Spleen (tissue), 11 donors: ENCODE measurements around the gene TPO. TPM values are rescaled to one million over a fixed set of nuclear protein-coding genes. Genes with fewer than 3 reads are reported as not detected.

Experiments used
- DNase-seq: peaks from one replicate; pipeline ENCODE4 v3.0.0-alpha.2; 2020
- H3K27ac ChIP-seq, 8 donors: fragments of 200-600 bp; sonication (generic) in 7 of 8; 1 replicate in 4 of 8; 2 replicates in 4 of 8; pipeline versions ENCODE4 v1.5.0 to v1.8.0; 2016 to 2021; ENCODE audit warnings: inconsistent platforms in 4 of 8, mild to moderate bottlenecking in 4 of 8, moderate library complexity in 1 of 8
- H3K27me3 ChIP-seq, 7 donors: fragments of 200-600 bp; sonication (generic) in 6 of 7; replicated peaks in 1 of 7; 1 replicate in 4 of 7; 2 replicates in 3 of 7; pipeline versions ENCODE4 v1.5.0 to v1.8.0; 2016 to 2021; ENCODE audit warnings: inconsistent platforms in 3 of 7, mild to moderate bottlenecking in 1 of 7
- H3K36me3 ChIP-seq, 6 donors: fragments of 200-600 bp; sonication (generic) in 5 of 6; 1 replicate in 4 of 6; 2 replicates in 2 of 6; pipeline versions ENCODE4 v1.5.0 to v1.8.0; 2016 to 2021; ENCODE audit warnings: inconsistent platforms in 2 of 6
- H3K4me1 ChIP-seq, 6 donors: fragments of 200-600 bp; sonication (generic) in 5 of 6; 1 replicate in 3 of 6; 2 replicates in 3 of 6; pipeline versions ENCODE4 v1.5.0 to v1.8.0; 2016 to 2021; ENCODE audit warnings: inconsistent platforms in 3 of 6
- H3K4me3 ChIP-seq, 8 donors: fragments of 200-600 bp; sonication (generic) in 7 of 8; 1 replicate in 4 of 8; 2 replicates in 4 of 8; pipeline versions ENCODE4 v1.5.0 to v1.8.0; 2016 to 2021; ENCODE audit warnings: inconsistent platforms in 4 of 8, mild to moderate bottlenecking in 4 of 8, moderate library complexity in 2 of 8
- H3K9me3 ChIP-seq, 8 donors: fragments of 200-600 bp; sonication (generic) in 7 of 8; 1 replicate in 4 of 8; 2 replicates in 4 of 8; pipeline versions ENCODE4 v1.5.0 to v1.8.0; 2016 to 2021; ENCODE audit warnings: inconsistent platforms in 4 of 8
- POLR2A ChIP-seq, 3 donors: fragments of 450-650 bp; IDR thresholded peaks; one replicate each; pipeline ENCODE4 v1.5.1; 2017; ENCODE audit warnings: antibody characterized with exemption in 3 of 3, mild to moderate bottlenecking in 1 of 3
- POLR2AphosphoS5 ChIP-seq, 3 donors: sonication (generic); formaldehyde crosslinking; IDR thresholded peaks; one replicate each; pipeline ENCODE4 v1.5.1; 2017; ENCODE audit warnings: antibody characterized with exemption in 3 of 3
- WGBS, 5 donors: extraction: QIAGEN DNeasy Blood & Tissue Kit in 3 of 5; methylation state at CpG; one replicate each; pipeline versions ENCODE4 v1.1.5 to v1.1.7; 2013 to 2018; 5-methylcytosine and 5-hydroxymethylcytosine counted together
- intact Hi-C: fragments of 100-400 bp; cut with DNase I; formaldehyde crosslinking; loops from one replicate; pipeline ENCODE4 v1.15.0; 2023; ENCODE audit warnings: low total_unique reads
- polyA plus RNA-seq, 3 donors: library from polyadenylated mRNA; stranded (reverse); fragments of 200-250 nt; gene quantifications; one replicate each; pipeline ENCODE4 v1.2.1, GENCODE V29; 2013
- total RNA-seq, 7 donors: library from RNA; depleted of rRNA in 3 of 7; stranded (reverse); fragments of >200 nt in 3 of 7; fragmentation: NEBNext Ultra II Directional in 4 of 7; extraction: Animal tissue kit (Norgen Biotek cat#: 25700) in 4 of 7; gene quantifications; one replicate each; pipeline versions ENCODE4 v1.1.0 to v1.2.1, GENCODE V29; 2016 to 2021
- TF ChIP-seq, protein P1 (sequence below), 11 experiments: fragments of 200-600 bp in 7 of 11; fragments of 450-650 bp in 4 of 11; sonication (generic) in 4 of 11; IDR thresholded peaks in 8 of 11; conservative IDR thresholded peaks in 3 of 11; 1 replicate in 7 of 11; 2 replicates in 4 of 11; pipeline versions ENCODE4 v1.4.0 to v1.8.0; 2016 to 2021; ENCODE audit warnings: antibody characterized with exemption in 11 of 11, inconsistent platforms in 4 of 11, mild to moderate bottlenecking in 1 of 11
- donor health status: healthy with polysubstance abuse.
- donor health status: DM: no; HTN: no; CAD: no; lungs with moderate emphysema.
- donor health status: DM: no; HTN: no; CAD: no.
- donor health status: Bipolar disorder and iron deficiency.
- donor health status: healthy.
- donor health status: DM: no; HTN: no; CAD: no.
- donor health status: DM: yes; HTN: yes; CAD: no.

Gene TPO
- total and polyA plus RNA-seq, 10 donors, result 14.4 to 127 (median 49.0) TPM

DNA sequence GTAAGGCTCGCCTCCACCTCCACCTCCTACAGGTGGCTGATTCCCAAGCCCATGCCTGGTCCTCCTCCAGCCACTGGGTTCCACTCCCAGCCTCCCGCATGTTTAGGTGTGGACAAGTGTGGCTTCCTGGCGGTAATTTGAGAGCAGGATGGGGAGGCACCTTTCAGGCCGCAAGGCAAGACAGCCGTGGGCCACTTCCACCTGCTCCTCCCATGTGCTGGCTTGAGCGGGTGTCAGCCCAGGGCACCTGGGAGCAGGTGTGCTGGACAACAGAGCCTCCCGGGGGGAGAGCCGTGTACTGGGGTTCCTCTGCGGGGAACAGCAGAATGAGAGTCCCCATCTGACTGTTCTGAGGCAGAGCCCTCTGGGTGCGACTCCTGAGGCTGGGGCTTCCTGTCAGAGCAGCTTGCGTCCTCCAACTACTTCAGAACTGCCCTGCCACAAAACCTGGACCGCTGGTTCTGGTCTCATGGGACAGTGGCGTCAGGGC lies 83.9 kb downstream of the TPO start:
- intact Hi-C loops, result no loop called here
- no peaks in the 10 kb centered on the region for H3K9me3 ChIP-seq
- peaks cover 0 to 33% (median 0%) of the 10 kb centered on the region in 6 donors for H3K36me3 ChIP-seq
- no peaks in the 10 kb centered on the region for H3K27me3 ChIP-seq
- peak overlapping the region in 1 of 8 donors; percentile 30 for H3K27ac ChIP-seq
- 73 to 80% (median 77%) methylated on average over 9 to 13 of the region's 13 CpGs for WGBS, 5 donors
- no peak overlapping the region for H3K4me3 ChIP-seq
- TF ChIP-seq, protein P1, sequence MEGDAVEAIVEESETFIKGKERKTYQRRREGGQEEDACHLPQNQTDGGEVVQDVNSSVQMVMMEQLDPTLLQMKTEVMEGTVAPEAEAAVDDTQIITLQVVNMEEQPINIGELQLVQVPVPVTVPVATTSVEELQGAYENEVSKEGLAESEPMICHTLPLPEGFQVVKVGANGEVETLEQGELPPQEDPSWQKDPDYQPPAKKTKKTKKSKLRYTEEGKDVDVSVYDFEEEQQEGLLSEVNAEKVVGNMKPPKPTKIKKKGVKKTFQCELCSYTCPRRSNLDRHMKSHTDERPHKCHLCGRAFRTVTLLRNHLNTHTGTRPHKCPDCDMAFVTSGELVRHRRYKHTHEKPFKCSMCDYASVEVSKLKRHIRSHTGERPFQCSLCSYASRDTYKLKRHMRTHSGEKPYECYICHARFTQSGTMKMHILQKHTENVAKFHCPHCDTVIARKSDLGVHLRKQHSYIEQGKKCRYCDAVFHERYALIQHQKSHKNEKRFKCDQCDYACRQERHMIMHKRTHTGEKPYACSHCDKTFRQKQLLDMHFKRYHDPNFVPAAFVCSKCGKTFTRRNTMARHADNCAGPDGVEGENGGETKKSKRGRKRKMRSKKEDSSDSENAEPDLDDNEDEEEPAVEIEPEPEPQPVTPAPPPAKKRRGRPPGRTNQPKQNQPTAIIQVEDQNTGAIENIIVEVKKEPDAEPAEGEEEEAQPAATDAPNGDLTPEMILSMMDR (IDR thresholded peaks at IDR 0.05 in 8 of 11, conservative IDR thresholded peaks at IDR 0.05 in 3 of 11), result no peak
- TF ChIP-seq POLR2A (IDR thresholded peaks at IDR 0.05), result no peak
- peak in 1 of 3 donors; percentile 32 for TF ChIP-seq POLR2AphosphoS5 (IDR thresholded peaks at IDR 0.05)
- H3K4me1 ChIP-seq, result peaks cover 0 to 7% (median 0%) of the 10 kb centered on the region in 6 donors
- DNase-seq, result peak; percentile 75

DNA sequence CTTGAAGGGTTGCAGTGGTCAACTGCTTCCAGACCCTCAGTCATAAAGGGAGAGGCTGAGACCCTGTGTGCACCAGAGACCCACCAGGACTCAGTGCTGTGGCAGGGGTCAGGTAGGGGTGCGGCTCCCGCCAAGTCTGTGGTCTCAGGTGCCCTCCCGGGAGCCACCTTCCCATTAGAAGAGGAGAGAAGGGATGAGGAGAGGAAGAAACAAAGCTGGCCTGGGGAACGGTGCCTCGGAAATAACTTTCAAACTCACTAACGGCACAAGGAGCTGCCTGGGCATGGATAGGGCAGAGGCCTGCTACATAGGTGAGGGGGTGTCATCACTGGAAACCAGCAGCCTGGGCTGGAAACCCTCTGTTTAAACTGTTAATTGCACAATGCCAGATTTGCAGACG lies 84.9 kb downstream of the TPO start:
- H3K36me3 ChIP-seq, result peaks cover 0 to 33% (median 0%) of the 10 kb centered on the region in 6 donors
- peak; percentile 65 for DNase-seq
- TF ChIP-seq POLR2A (IDR thresholded peaks at IDR 0.05) (no peak), POLR2AphosphoS5 (IDR thresholded peaks at IDR 0.05) (no peak)
- TF ChIP-seq, protein P1 (IDR thresholded peaks at IDR 0.05 in 8 of 11, conservative IDR thresholded peaks at IDR 0.05 in 3 of 11), result no peak
- no peak overlapping the region for H3K27ac ChIP-seq
- peaks cover 0 to 7% (median 2%) of the 10 kb centered on the region in 6 donors for H3K4me1 ChIP-seq
- intact Hi-C loops, result no loop called here
- no peaks in the 10 kb centered on the region for H3K27me3 ChIP-seq
- no peaks in the 10 kb centered on the region for H3K9me3 ChIP-seq
- no peak overlapping the region for H3K4me3 ChIP-seq
- 83 to 89% (median 84%) methylated on average over 7 of the region's 7 CpGs for WGBS, 5 donors

DNA sequence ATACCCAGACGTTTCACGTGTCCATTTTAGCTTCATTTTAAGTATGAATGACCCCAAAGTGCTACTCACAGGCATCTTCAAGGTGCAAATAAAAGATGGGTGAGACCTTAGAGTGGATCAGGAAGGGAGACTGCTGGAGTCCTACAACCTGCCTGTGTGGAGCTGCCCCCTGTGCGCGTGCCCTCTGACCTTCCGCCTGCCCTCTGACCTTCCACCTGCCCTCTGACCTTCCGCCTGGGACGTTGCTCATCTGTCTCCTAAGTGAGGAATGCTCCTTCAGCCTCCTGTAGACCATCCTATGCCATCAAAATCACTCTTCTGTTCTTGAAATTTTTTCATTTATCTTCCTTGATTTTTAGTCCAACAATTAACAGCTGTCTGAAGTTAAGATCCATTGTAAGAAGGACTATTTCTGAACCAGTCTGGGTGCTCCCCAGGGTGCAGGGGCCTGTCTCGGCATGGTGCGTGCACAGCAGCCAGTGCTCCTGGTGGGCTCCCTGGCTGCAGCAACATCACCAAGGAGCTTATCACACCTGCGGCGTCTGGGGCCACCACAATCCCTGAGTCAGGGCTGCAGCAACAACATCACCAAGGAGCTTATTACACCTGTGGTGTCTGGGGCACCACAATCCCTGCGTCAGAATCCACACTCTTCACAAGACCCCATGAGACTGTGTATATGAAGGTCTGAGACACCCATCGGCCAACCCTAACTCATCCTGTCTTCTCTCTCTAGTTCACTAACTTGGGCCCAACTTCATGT lies 86.0 kb downstream of the TPO start:
- peak; percentile 41 for DNase-seq
- intact Hi-C loops, result no loop called here
- TF ChIP-seq POLR2AphosphoS5 (IDR thresholded peaks at IDR 0.05) (no peak), POLR2A (IDR thresholded peaks at IDR 0.05) (no peak)
- TF ChIP-seq, protein P1 (IDR thresholded peaks at IDR 0.05 in 8 of 11, conservative IDR thresholded peaks at IDR 0.05 in 3 of 11), result no peak
- Histone ChIP-seq H3K27ac (no peak overlapping the region), H3K4me1 (peaks cover 0 to 14% (median under 1%) of the 10 kb centered on the region in 6 donors), H3K36me3 (peaks cover 0 to 31% (median 0%) of the 10 kb centered on the region in 6 donors), H3K27me3 (no peaks in the 10 kb centered on the region), H3K9me3 (no peaks in the 10 kb centered on the region), H3K4me3 (no peak overlapping the region)
- 87 to 91% (median 91%) methylated on average over 13 of the region's 13 CpGs for WGBS, 5 donors
